IMR-90 (cell line): ENCODE measurements around the gene TAF10.

Experiments
- BHLHE40 ChIP-seq: fragments of 150-350 bp; IDR thresholded peaks from 2 replicates; pipeline ENCODE4 v1.6.1; 2016; ENCODE audit warnings: mild to moderate bottlenecking, low read depth, low read length
- CEBPB ChIP-seq: IDR thresholded peaks from 2 replicates; pipeline ENCODE4 v1.6.1; 2012; ENCODE audit warnings: low read depth, low read length, improper control_type of control experiment
- CHD1 ChIP-seq: IDR thresholded peaks from 2 replicates; pipeline ENCODE4 v1.6.1; 2012; ENCODE audit warnings: low read depth, low read length, improper control_type of control experiment
- CTCF ChIP-seq: conservative IDR thresholded peaks from 2 replicates; pipeline ENCODE4 v1.5.1; 2012; ENCODE audit warnings: mild to moderate bottlenecking, low read depth, low read length, improper control_type of control experiment
- ELK1 ChIP-seq: fragments of 150-350 bp; IDR thresholded peaks from 2 replicates; pipeline ENCODE4 v1.6.1; 2016; ENCODE audit warnings: low read depth, mild to moderate bottlenecking, low read length, moderate library complexity, borderline replicate concordance
- FOS ChIP-seq: fragments of 150-350 bp; IDR thresholded peaks from 2 replicates; pipeline ENCODE4 v1.6.1; 2016; ENCODE audit warnings: low read depth, low read length
- MAFK ChIP-seq: IDR thresholded peaks from 2 replicates; pipeline ENCODE4 v1.6.1; 2012; ENCODE audit warnings: low read depth, low read length, improper control_type of control experiment
- MAZ ChIP-seq: IDR thresholded peaks from 2 replicates; pipeline ENCODE4 v1.6.1; 2012; ENCODE audit warnings: low read depth, mild to moderate bottlenecking, low read length, improper control_type of control experiment, moderate library complexity, borderline replicate concordance
- MXI1 ChIP-seq: IDR thresholded peaks from 2 replicates; pipeline ENCODE4 v1.6.1; 2012; ENCODE audit warnings: low read depth, mild to moderate bottlenecking, low read length, moderate library complexity, borderline replicate concordance
- NFE2L2 ChIP-seq: fragments of 150-350 bp; IDR thresholded peaks from 2 replicates; pipeline ENCODE4 v1.6.1; 2016; ENCODE audit warnings: low read depth, mild to moderate bottlenecking, low read length
- POLR2A ChIP-seq: IDR thresholded peaks from 2 replicates; pipeline ENCODE4 v1.6.1; 2012; ENCODE audit warnings: mild to moderate bottlenecking, low read depth, low read length
- RFX5 ChIP-seq: IDR thresholded peaks from 2 replicates; pipeline ENCODE4 v1.8.0; 2012; ENCODE audit warnings: low read depth, mild to moderate bottlenecking, low read length, moderate library complexity
- USF2 ChIP-seq: fragments of 150-350 bp; IDR thresholded peaks from 2 replicates; pipeline ENCODE4 v1.6.1; 2017; ENCODE audit warnings: mild to moderate bottlenecking, antibody characterized with exemption, low read length, low read depth

GRCh38 chr11:6571434-6572008 lies 40.5 kb downstream of the TAF10 start:
- no peak for TF ChIP-seq CTCF
- TF ChIP-seq NFE2L2, result no peak
- no peak for TF ChIP-seq POLR2A
- no peak for TF ChIP-seq ELK1
- TF ChIP-seq CEBPB, result no peak
- no peak for TF ChIP-seq MXI1
- no peak for TF ChIP-seq BHLHE40
- TF ChIP-seq USF2, result no peak
- TF ChIP-seq RFX5, result no peak
- no peak for TF ChIP-seq MAZ
- TF ChIP-seq FOS, result no peak
- TF ChIP-seq MAFK, result no peak
- TF ChIP-seq CHD1, result no peak
